GM10248 (cell line): Measurements from ENCODE around the gene SBNO2.

Experiments used
- CTCF ChIA-PET: fragments of 300-600 bp; sonication (Branson Sonifier 250); formaldehyde crosslinking; extraction: SDS; loops from one replicate; lab custom pipeline; 2021; ENCODE audit warnings: antibody characterized with exemption; lab: Yijun Ruan, JAX
- POLR2A ChIA-PET: fragments of 350-650 bp; sonication (Branson Sonifier 250); formaldehyde crosslinking; extraction: SDS; loops from one replicate; lab custom pipeline; 2020; ENCODE audit warnings: antibody characterized with exemption; lab: Yijun Ruan, JAX
- DNase-seq: peaks from one replicate; pipeline ENCODE4 v3.0.0; 2012; ENCODE audit errors: extremely low spot score
- TF ChIP-seq, protein P1 (sequence below): IDR thresholded peaks from 2 replicates; pipeline ENCODE4 v1.5.1; 2012; ENCODE audit warnings: mild to moderate bottlenecking, low read depth; ENCODE audit errors: extremely low read depth, missing control alignments, control extremely low read depth

SBNO2 gene

DNA sequence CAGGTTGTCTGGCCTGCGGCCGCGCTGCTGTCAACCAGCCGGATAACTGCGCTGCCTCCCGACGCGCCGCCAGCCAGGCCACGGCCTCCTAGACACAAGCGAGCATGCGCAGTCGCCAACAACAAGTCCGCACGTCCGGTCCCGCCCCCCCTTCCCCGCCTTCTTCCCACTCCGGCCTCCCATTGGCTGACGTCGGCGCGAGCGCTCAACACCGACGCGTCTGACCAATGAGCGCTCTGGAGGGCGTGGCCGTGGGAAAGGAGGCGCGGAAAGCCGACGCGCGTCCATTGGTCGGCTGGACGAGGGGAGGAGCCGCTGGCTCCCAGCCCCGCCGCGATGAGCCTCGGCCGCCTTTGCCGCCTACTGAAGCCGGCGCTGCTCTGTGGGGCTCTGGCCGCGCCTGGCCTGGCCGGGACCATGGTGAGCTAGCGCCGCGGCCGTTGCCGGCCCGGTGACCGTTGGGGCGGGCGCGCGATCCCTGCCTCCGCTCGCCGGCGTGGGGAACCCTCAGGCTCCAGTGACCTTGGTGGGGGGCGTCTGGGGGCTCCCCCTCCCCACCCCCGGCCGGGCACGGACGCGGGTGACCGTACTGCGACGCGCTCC is 70.3 kb downstream of the SBNO2 start, which contains the start of gene GPX4:
GPX4 (plus strand) TSS at position 287 of the 603 bp plus-strand sequence; CDS start at position 337, 50 bp downstream.
- DNase-seq, result peak; percentile 98
- CTCF ChIA-PET, result interaction anchor here (1.0 to 2.2 kb wide), 3 partner anchors 9 to 64 kb away, joined by 3 to 17 read pairs (median 3); no protein-coding TSS in a partner anchor
- POLR2A ChIA-PET, result interaction anchor here (0.5 to 0.6 kb wide), 2 partner anchors 72 to 965 kb away, joined by 3 to 4 read pairs; no protein-coding TSS in a partner anchor
- TF ChIP-seq, protein P1, sequence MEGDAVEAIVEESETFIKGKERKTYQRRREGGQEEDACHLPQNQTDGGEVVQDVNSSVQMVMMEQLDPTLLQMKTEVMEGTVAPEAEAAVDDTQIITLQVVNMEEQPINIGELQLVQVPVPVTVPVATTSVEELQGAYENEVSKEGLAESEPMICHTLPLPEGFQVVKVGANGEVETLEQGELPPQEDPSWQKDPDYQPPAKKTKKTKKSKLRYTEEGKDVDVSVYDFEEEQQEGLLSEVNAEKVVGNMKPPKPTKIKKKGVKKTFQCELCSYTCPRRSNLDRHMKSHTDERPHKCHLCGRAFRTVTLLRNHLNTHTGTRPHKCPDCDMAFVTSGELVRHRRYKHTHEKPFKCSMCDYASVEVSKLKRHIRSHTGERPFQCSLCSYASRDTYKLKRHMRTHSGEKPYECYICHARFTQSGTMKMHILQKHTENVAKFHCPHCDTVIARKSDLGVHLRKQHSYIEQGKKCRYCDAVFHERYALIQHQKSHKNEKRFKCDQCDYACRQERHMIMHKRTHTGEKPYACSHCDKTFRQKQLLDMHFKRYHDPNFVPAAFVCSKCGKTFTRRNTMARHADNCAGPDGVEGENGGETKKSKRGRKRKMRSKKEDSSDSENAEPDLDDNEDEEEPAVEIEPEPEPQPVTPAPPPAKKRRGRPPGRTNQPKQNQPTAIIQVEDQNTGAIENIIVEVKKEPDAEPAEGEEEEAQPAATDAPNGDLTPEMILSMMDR, result no peak

DNA sequence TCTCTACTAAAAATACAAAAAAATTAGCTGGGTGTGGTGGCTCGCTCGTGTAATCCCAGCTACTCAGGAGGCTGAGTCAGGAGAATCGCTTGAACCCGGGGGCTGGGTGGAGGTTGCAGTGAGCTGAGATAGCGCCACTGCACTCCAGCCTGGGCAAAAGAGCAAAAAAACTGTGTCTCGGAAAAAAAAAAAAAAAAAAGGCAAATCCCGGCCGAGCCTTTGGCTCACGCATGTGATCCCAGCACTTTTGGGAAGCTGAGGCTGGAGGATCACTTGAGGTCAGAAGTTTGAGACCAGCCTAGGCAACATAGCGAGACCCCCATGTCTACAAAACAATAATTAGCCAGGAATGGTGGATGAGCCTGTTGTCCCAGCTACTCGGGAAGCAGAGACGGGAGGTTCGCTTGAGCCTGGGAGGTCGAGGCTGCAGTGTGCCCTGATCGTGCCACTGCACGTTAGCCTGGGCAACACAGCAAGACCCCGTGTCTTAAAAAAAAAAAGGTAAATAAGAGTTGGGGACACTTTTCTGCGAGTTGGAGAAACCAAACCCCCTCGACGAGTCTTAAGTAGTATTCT is 70.8 kb downstream of the SBNO2 start:
- TF ChIP-seq, protein P1, result no peak
- ChIA-PET CTCF (interaction anchor here (1.4 to 2.2 kb wide), 2 partner anchors 10 to 64 kb away, joined by 3 to 17 read pairs; no protein-coding TSS in a partner anchor), POLR2A (interaction anchor here (0.6 to 1.0 kb wide), 3 partner anchors 28 to 1375 kb away, joined by 3 to 5 read pairs (median 4); no protein-coding TSS in a partner anchor)
- no peak for DNase-seq

DNA sequence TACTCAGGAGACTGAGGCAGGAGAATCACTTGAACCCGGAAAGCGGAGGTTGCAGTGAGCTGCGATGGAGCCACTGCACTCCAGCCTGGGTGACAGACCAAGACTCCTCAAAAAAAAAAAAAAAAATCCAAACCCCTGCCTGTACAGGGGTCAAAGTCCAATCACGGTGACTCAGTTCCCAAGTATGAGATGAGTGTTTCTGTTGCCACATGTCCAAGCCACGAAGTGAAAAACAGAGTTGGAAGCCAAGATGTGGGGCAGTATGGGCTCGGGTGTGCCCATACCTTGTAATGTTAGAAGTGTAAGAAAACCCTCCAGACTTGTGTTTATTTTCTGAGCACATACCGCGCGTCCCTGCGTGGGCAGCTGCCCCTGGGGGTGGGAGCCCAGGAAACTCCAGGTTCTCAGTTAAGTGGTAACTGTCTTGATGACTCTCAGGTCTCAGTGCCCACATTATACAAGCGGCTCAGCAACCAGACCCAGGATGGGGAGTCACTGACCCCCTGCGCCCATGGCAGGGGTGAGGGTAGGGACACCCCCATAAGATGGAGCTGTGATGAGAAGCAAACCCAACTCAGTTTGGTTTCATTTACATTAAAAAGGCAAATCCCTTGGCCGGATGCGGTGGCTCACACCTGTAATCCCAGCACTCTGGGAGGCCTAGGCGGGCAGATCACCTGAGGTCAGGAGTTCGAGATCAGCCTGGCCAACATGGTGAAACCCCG is 71.5 kb downstream of the SBNO2 start:
- POLR2A ChIA-PET, result interaction anchor here (0.6 to 1.0 kb wide), 2 partner anchors 28 to 1375 kb away, joined by 4 to 5 read pairs; no protein-coding TSS in a partner anchor
- DNase-seq, result peak; percentile 49
- TF ChIP-seq, protein P1, result no peak
- CTCF ChIA-PET, result interaction anchor here (1.2 to 2.2 kb wide), 3 partner anchors 11 to 163 kb away, joined by 4 to 17 read pairs (median 4); no protein-coding TSS in a partner anchor

DNA sequence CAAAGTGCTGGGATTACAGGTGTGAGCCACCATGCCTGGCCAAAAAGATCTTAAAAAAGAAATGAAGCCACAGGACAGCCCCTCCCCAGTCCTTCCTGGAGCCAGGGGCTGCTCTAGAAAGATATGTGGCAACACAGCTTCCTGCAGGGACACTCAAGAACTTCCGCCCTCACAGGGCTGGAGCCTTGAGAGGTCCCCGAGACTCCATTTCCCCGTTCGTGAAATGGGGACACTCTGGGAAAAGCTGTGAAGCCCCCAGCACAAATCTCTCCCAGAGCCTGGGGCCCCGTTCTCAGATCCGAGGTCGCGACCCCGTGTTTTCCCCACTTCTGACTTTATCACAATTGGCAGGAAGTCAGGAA is 72.8 kb downstream of the SBNO2 start:
- DNase-seq, result no peak
- CTCF ChIA-PET, result interaction anchor here (1.9 kb wide), 1 partner anchor 164 kb away, joined by 4 read pairs; no protein-coding TSS in a partner anchor
- POLR2A ChIA-PET, result no interaction called here
- TF ChIP-seq, protein P1, result no peak

DNA sequence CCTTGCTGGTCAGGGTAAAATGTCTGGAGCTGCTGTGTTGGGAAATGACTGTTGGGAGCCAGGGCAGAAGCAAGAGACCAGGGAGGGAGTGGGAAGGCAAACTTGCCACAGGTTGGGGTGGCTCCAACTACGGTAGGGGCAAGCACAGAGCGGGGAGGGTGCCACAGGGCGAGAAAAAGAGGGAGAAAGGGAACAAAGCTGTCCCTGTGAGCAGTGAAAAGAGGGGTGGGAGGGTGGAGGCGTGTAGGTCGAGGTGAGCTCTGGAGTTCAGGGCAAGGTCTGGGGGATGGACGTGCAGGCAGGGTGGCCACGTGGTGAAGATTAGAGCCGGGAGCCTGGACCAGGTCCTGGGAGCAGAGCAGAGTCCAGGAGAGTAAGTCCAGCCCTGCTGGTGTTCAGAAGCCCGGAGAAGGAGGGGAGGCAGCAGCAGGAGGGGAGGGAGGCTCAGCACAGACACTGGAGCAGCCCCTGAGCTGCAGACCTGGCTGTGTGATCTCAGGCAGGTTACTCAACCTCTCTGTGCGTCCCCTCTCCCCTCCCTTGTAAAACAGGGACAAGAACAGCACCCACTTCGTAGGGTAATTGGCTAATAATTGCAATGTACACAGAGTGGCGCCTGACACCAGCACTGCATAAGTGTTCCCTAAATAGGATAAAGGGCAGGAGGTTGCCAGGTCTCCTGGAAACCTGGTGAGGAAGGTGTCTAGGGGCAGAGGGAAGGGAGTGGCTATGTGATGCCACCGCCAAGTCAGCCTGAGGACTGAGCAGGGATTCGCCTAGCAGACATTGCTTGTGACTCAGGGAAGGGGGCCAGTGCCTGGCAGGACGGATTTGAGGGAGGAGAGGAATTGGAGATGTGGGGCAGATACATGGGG is 75.7 kb downstream of the SBNO2 start:
- CTCF ChIA-PET, result interaction anchor here (1.2 to 2.8 kb wide), 2 partner anchors 41 to 146 kb away, joined by 3 to 9 read pairs; no protein-coding TSS in a partner anchor
- TF ChIP-seq, protein P1, result no peak
- DNase-seq, result no peak
- POLR2A ChIA-PET, result no interaction called here
